Measurements from ENCODE around the gene ADAM15. TPM values are rescaled to one million over a fixed set of nuclear protein-coding genes. Genes with fewer than 3 reads are reported as not detected.

Gene ADAM15
- total RNA-seq, 1 donor from 2014 or later = 46.0 TPM

GRCh38 chr1:155011437-155012025 is 39.6 kb upstream of the ADAM15 start:
- no peak for DNase-seq

- DNase-seq = no peak
Observed at GRCh38 chr1:155012026-155012546, 39.0 kb upstream of the ADAM15 start.

- DNase-seq = no peak
Observed at GRCh38 chr1:155012776-155013602, 38.1 kb upstream of the ADAM15 start.

GRCh38 chr1:155013632-155014031 is 37.5 kb upstream of the ADAM15 start:
- no peak for DNase-seq

GRCh38 chr1:155014709-155015508 is 36.2 kb upstream of the ADAM15 start:
- no peak for DNase-seq

- no peak for DNase-seq
Observed at GRCh38 chr1:155015527-155016230, 35.4 kb upstream of the ADAM15 start.

GRCh38 chr1:155016231-155016831 is 34.8 kb upstream of the ADAM15 start:
- no peak for DNase-seq

GRCh38 chr1:155017041-155017945 is 33.8 kb upstream of the ADAM15 start:
- peak; percentile 91 for DNase-seq

GRCh38 chr1:155017946-155018316 is 33.2 kb upstream of the ADAM15 start:
- DNase-seq = no peak

GRCh38 chr1:155018617-155019348 is 32.3 kb upstream of the ADAM15 start:
- no peak for DNase-seq

- DNase-seq = no peak
Observed at GRCh38 chr1:155019377-155020245, 31.5 kb upstream of the ADAM15 start.

GRCh38 chr1:155022136-155022926 is 28.8 kb upstream of the ADAM15 start:
- DNase-seq = no peak

GRCh38 chr1:155022927-155023236 is 28.2 kb upstream of the ADAM15 start:
- DNase-seq = no peak

- DNase-seq = no peak
Observed at GRCh38 chr1:155023627-155024026, 27.5 kb upstream of the ADAM15 start.

- no peak for DNase-seq
Observed at GRCh38 chr1:155024315-155024714, 26.8 kb upstream of the ADAM15 start.

GRCh38 chr1:155026154-155026553 is 25.0 kb upstream of the ADAM15 start:
- no peak for DNase-seq

- DNase-seq = no peak
Observed at GRCh38 chr1:155026588-155026987, 24.5 kb upstream of the ADAM15 start.

- no peak for DNase-seq
Observed at GRCh38 chr1:155029513-155030242, 21.4 kb upstream of the ADAM15 start.

Data from skin of body (tissue), 2 donors.